NB4 (cell line): ENCODE measurements around the gene SMO.

ENCODE experiments used
- DNase-seq: peaks from one replicate; pipeline ENCODE4 v3.0.0; 2010; ENCODE audit warnings: low read depth
- H3K4me3 ChIP-seq: one replicate; pipeline ENCODE4 v1.5.1; 2011; ENCODE audit warnings: mild to moderate bottlenecking, low read depth, low read length, moderate library complexity
- CTCF ChIP-seq: IDR thresholded peaks from one replicate; pipeline ENCODE4 v1.5.1; 2012; ENCODE audit warnings: low read depth, low read length
- MAX ChIP-seq: IDR thresholded peaks from 2 replicates; pipeline ENCODE4 v1.6.1; 2011; ENCODE audit warnings: low read depth, low read length
- MYC ChIP-seq: IDR thresholded peaks from 2 replicates; pipeline ENCODE4 v1.6.1; 2011; ENCODE audit warnings: low read depth, low read length
- POLR2A ChIP-seq: IDR thresholded peaks from 2 replicates; pipeline ENCODE4 v1.6.1; 2011; ENCODE audit warnings: mild to moderate bottlenecking; ENCODE audit not compliant: insufficient read length; ENCODE audit errors: extremely low read depth

SMO gene

GRCh38 chr7:129256221-129256620 is 67.8 kb downstream of the SMO start:
- DNase-seq, result no peak
- H3K4me3 ChIP-seq, result no peak overlapping the region
- TF ChIP-seq POLR2A, result no peak
- no peak for TF ChIP-seq MAX
- no peak for TF ChIP-seq MYC
- no peak for TF ChIP-seq CTCF

GRCh38 chr7:129257168-129257567 is 68.7 kb downstream of the SMO start:
- H3K4me3 ChIP-seq, result no peak overlapping the region
- DNase-seq, result peak; percentile 53
- TF ChIP-seq POLR2A (no peak), CTCF (no peak), MYC (no peak), MAX (no peak)

- DNase-seq, result no peak
- H3K4me3 ChIP-seq, result no peak overlapping the region
- TF ChIP-seq CTCF (no peak), MAX (no peak), MYC (no peak), POLR2A (no peak)
Observed at GRCh38 chr7:129258649-129259389, 70.4 kb downstream of the SMO start.

- TF ChIP-seq POLR2A (no peak), MAX (no peak), MYC (no peak), CTCF (no peak)
- peak; percentile 53 for DNase-seq
- no peak overlapping the region for H3K4me3 ChIP-seq
Observed at GRCh38 chr7:129262324-129262723, 73.9 kb downstream of the SMO start.
